Ascending aorta (tissue), 2 donors: ENCODE data around the gene SETDB2. TPM values are rescaled to one million over a fixed set of nuclear protein-coding genes. Genes with fewer than 3 reads are reported as not detected.

Experiments used
- DNase-seq, 2 donors: peaks; one replicate each; pipeline ENCODE4 v3.0.0-alpha.2; 2019; ENCODE audit warnings: low spot score in 2 of 2
- H3K27ac ChIP-seq, 2 donors: fragments of 200-600 bp; sonication (generic); one replicate each; pipeline ENCODE4 v1.5.1; 2016 to 2017; ENCODE audit warnings: mild to moderate bottlenecking in 1 of 2
- H3K27me3 ChIP-seq: fragments of 200-600 bp; sonication (generic); one replicate; pipeline ENCODE4 v1.5.1; 2017
- H3K36me3 ChIP-seq, 2 donors: fragments of 200-600 bp; sonication (generic); one replicate each; pipeline ENCODE4 v1.5.1; 2016
- H3K4me1 ChIP-seq, 2 donors: fragments of 200-600 bp; sonication (generic); one replicate each; pipeline ENCODE4 v1.5.1; 2016 to 2017; ENCODE audit warnings: mild to moderate bottlenecking in 1 of 2
- H3K4me3 ChIP-seq, 2 donors: fragments of 200-600 bp; sonication (generic); one replicate each; pipeline ENCODE4 v1.5.1; 2016 to 2017; ENCODE audit warnings: mild to moderate bottlenecking in 1 of 2
- H3K9me3 ChIP-seq, 2 donors: fragments of 200-600 bp; sonication (generic); one replicate each; pipeline ENCODE4 v1.5.1; 2016
- intact Hi-C: fragments of 100-400 bp; cut with DNase I; formaldehyde crosslinking; loops from one replicate; pipeline ENCODE4 v1.15.1; 2023
- total RNA-seq: library from RNA; depleted of rRNA; stranded (reverse); fragments of >200 nt; gene quantifications from one replicate; pipeline ENCODE4 v1.1.0, GENCODE V29; 2016
- TF ChIP-seq, protein P1 (sequence below), 3 experiments: fragments of 200-600 bp in 2 of 3; fragments of 450-650 bp in 1 of 3; sonication (generic) in 2 of 3; IDR thresholded peaks; one replicate each; pipeline ENCODE4 v1.5.1; 2016 to 2019; ENCODE audit warnings: antibody characterized with exemption in 3 of 3, mild to moderate bottlenecking in 1 of 3, moderate library complexity in 1 of 3

The SETDB2 gene
- total RNA-seq, 1 donor from 2014 or later, result 7.2 TPM

DNA sequence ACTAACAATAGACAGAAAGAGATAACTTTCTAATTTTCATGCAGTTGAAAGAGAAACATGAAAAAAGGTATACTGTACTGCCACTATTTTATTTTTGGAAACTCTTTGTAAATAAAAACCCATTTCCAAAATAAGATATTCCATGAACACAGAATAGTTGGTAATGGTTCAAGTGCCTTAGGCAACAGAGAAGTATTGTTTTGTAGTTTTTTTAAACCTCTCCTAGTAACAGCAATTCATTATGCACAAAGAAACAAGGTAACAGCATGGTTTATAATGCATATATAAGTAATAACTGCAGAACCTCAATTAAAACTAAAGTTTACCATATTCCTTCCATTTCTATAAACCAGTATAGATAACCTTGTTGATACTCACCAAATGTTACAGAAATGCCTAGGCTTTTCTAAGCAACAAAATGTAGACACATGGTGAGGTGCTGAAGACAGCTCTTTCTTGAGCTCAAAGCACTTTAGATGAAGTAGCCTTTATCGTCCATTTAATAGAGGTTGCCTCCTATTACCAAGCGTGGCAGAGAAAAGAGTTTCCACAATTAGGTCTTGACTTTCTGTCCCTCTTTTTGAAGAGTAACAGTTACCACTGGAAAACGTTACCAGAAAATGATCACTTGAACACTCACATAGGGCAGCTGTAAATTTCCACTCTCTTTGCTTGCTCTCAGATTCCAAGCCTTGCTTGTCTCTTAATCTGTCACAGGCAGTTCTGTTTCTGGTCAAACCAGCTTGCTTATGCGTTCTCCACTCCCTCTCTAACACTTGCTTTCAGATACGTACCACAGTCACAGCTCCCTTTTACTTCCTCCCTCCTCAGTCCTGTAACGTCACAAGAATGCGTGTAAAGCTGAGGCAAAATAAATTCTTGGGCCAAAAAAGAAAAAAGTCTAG, 43.1 kb upstream of the SETDB2 start:
- TF ChIP-seq, protein P1, sequence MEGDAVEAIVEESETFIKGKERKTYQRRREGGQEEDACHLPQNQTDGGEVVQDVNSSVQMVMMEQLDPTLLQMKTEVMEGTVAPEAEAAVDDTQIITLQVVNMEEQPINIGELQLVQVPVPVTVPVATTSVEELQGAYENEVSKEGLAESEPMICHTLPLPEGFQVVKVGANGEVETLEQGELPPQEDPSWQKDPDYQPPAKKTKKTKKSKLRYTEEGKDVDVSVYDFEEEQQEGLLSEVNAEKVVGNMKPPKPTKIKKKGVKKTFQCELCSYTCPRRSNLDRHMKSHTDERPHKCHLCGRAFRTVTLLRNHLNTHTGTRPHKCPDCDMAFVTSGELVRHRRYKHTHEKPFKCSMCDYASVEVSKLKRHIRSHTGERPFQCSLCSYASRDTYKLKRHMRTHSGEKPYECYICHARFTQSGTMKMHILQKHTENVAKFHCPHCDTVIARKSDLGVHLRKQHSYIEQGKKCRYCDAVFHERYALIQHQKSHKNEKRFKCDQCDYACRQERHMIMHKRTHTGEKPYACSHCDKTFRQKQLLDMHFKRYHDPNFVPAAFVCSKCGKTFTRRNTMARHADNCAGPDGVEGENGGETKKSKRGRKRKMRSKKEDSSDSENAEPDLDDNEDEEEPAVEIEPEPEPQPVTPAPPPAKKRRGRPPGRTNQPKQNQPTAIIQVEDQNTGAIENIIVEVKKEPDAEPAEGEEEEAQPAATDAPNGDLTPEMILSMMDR (IDR thresholded peaks at IDR 0.05), result no peak
- Histone ChIP-seq H3K9me3 (peaks cover 3 to 17% of the 10 kb centered on the region in 2 donors), H3K27me3 (no peaks in the 10 kb centered on the region), H3K36me3 (no peaks in the 10 kb centered on the region), H3K4me3 (peak overlapping the region; percentile 40 to 64), H3K27ac (peak overlapping the region; percentile 84 to 86), H3K4me1 (peaks cover 0 to 5% of the 10 kb centered on the region in 2 donors)
- DNase-seq, result peak in 1 of 2 donors; percentile 66
- intact Hi-C loops, result loop anchor here (2.0 kb wide), 1 partner anchor 36 kb away; no protein-coding TSS in a partner anchor

DNA sequence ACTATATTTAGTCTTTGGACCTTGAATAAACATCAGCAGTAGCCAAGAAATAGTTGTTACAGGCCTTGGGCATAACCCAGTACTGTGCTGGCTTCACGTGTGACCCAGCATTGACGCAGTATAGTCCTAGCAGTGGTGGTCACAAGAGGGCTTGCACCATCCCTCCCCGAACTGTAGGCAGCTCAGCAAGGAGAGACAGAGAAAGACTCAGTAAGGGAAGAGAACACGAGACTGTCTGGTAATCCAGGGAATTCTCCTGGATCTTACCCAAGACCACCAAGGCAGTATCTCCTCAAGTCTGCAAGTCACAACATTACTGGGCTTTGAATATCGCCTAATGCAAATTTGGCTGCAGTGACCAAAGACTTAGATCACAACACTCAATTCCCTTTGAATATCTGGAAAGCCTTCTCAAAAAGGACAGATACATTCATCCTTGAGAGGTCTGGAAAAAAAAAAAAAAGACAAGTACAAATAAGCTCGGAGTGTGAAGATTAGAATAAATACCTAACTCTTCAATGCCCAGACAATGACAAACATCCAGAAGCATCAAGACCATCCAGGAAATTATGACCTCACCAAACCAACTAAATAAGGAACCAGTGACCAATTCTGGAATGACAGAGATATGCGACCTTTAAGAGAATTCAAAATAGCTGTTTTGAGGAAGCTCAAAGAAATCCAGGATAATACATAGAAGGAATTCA, 39.9 kb upstream of the SETDB2 start:
- Histone ChIP-seq H3K9me3 (peaks cover 3 to 17% of the 10 kb centered on the region in 2 donors), H3K4me1 (peaks cover 0 to 5% of the 10 kb centered on the region in 2 donors), H3K27ac (no peak overlapping the region), H3K27me3 (no peaks in the 10 kb centered on the region), H3K36me3 (no peaks in the 10 kb centered on the region), H3K4me3 (no peak overlapping the region)
- TF ChIP-seq, protein P1 (IDR thresholded peaks at IDR 0.05), result no peak
- no peak for DNase-seq
- intact Hi-C loops, result no loop called here

DNA sequence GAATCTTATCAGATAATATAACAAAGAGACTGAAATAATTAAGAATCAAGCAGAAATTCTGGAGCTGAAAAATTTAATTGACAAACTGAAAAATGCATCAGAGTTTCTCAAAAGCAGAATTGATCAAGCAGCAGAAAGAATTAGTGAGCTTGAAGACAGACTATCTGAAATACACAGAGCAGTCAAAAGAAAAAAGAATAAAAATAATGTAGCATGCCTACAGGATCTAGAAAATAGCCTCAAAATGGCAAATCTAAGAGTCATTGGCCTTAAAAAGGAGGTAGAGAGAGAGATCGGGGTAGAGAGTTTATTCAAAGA, 39.4 kb upstream of the SETDB2 start:
- intact Hi-C loops, result no loop called here

DNA sequence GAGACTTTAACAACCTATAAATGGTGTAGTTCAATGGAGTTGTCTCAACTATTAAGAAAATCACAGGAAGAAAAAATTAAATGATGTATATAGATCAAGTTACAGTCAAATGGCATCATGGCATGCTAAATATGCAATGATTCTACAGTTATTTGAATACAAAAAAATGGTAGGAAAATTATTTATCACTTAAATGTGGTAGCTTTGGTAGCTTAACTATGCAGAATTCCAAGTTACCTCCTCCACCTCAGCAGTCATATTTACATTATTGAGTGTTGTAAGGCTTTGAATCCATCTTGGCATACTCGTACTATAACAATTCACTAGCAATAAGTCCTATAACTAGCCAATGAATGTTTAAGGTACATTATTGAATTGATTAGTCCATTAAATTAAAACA, 37.0 kb upstream of the SETDB2 start:
- intact Hi-C loops, result no loop called here
- H3K27me3 ChIP-seq, result no peaks in the 10 kb centered on the region
- no peaks in the 10 kb centered on the region for H3K36me3 ChIP-seq
- no peak overlapping the region for H3K27ac ChIP-seq
- no peak for DNase-seq
- H3K4me3 ChIP-seq, result no peak overlapping the region
- TF ChIP-seq, protein P1 (IDR thresholded peaks at IDR 0.05), result no peak
- H3K4me1 ChIP-seq, result peaks cover 0 to 4% of the 10 kb centered on the region in 2 donors
- H3K9me3 ChIP-seq, result peaks cover 3 to 17% of the 10 kb centered on the region in 2 donors

More for the DNA sequence above, 39.4 kb upstream of the SETDB2 start:
- no peak for DNase-seq
- Histone ChIP-seq H3K27ac (no peak overlapping the region), H3K36me3 (no peaks in the 10 kb centered on the region), H3K4me3 (no peak overlapping the region), H3K27me3 (no peaks in the 10 kb centered on the region), H3K4me1 (peaks cover 0 to 5% of the 10 kb centered on the region in 2 donors), H3K9me3 (peaks cover 3 to 17% of the 10 kb centered on the region in 2 donors)
- TF ChIP-seq, protein P1 (IDR thresholded peaks at IDR 0.05), result no peak

DNA sequence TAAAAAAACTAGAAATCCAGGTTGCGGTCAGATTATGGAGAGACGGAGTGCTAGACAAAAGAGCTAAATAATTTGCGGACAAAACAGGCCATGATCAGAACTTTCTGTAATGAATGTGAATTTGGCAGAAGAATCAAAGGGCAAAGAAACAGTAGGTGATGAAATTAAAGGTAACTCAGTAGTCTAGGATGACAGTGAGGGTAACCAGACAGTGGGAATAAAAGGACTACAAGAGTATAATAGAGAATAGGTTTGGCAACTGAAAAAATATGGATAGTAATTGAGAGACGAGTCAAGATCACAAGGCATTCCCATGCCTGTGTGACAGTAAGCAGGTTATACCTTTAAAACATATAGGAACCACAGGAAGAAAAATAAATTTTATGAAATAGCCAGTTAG, 36.1 kb upstream of the SETDB2 start:
- Histone ChIP-seq H3K27me3 (no peaks in the 10 kb centered on the region), H3K4me3 (no peak overlapping the region), H3K27ac (no peak overlapping the region), H3K4me1 (no peaks in the 10 kb centered on the region), H3K9me3 (peaks cover 3 to 17% of the 10 kb centered on the region in 2 donors), H3K36me3 (no peaks in the 10 kb centered on the region)
- TF ChIP-seq, protein P1 (IDR thresholded peaks at IDR 0.05), result no peak
- intact Hi-C loops, result no loop called here
- DNase-seq, result no peak
